ENCODE measurements around the gene GPAT2.
"Not testable (repeated sequence)": the region's sequence is repeated elsewhere in the genome, so short reads cannot be mapped to it uniquely, and the experiment has no call there.

DNA sequence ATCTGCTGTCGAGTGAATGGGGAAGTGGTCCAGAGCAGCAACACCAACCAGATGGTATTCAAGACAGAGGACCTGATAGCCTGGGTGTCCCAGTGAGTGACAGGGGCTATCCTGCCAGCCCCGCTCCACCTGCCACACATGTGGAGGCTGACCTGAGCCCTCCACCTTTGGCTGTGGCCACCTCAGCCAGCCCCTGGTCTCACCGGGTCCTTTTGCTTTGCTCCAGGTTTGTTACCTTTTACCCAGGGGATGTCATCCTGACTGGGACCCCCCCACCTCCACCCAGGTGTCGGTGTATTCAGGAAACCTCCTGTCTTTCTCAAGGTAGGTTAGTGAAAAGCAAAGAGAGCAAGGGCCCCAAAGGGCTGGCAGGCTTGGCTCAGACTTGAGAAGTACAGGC, 13.6 kb downstream of the GPAT2 start:
- TF ChIP-seq, protein P1, sequence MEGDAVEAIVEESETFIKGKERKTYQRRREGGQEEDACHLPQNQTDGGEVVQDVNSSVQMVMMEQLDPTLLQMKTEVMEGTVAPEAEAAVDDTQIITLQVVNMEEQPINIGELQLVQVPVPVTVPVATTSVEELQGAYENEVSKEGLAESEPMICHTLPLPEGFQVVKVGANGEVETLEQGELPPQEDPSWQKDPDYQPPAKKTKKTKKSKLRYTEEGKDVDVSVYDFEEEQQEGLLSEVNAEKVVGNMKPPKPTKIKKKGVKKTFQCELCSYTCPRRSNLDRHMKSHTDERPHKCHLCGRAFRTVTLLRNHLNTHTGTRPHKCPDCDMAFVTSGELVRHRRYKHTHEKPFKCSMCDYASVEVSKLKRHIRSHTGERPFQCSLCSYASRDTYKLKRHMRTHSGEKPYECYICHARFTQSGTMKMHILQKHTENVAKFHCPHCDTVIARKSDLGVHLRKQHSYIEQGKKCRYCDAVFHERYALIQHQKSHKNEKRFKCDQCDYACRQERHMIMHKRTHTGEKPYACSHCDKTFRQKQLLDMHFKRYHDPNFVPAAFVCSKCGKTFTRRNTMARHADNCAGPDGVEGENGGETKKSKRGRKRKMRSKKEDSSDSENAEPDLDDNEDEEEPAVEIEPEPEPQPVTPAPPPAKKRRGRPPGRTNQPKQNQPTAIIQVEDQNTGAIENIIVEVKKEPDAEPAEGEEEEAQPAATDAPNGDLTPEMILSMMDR (conservative IDR thresholded peaks at IDR 0.05; ENCODE audit: low read length) = not testable (repeated sequence)
- not testable (repeated sequence) for TF ChIP-seq EZH2phosphoT487 (IDR thresholded peaks at IDR 0.05; ENCODE audit: borderline replicate concordance, low read depth, low read length)
